HL-60/S4 treated with phorbol 12-myristate 13-acetate at 8.2 ng/mL for 4 days and 3 days (cell line): ENCODE results near the gene NPAS2.

Source experiments
- in situ Hi-C: fragments of 300-500 bp; cut with MboI; formaldehyde crosslinking; loops from 2 replicates; pipeline ENCODE4 v1.15.0; 2022; ENCODE audit warnings: low sequenced_read_pairs

Gene NPAS2

GRCh38 chr2:100793982-100794381, 26.0 kb upstream of the NPAS2 start:
- in situ Hi-C loops, result no loop called here

- in situ Hi-C loops, result no loop called here
Measured at GRCh38 chr2:100796499-100797100, 23.3 kb upstream of the NPAS2 start.

GRCh38 chr2:100799686-100800085, 20.3 kb upstream of the NPAS2 start:
- in situ Hi-C loops, result no loop called here

- in situ Hi-C loops, result no loop called here
Measured at GRCh38 chr2:100800915-100801314, 19.0 kb upstream of the NPAS2 start.

- in situ Hi-C loops, result no loop called here
Measured at GRCh38 chr2:100801402-100801801, 18.5 kb upstream of the NPAS2 start.

GRCh38 chr2:100802066-100802465, 17.9 kb upstream of the NPAS2 start:
- in situ Hi-C loops, result no loop called here

- in situ Hi-C loops, result no loop called here
Measured at GRCh38 chr2:100803334-100803733, 16.6 kb upstream of the NPAS2 start.

GRCh38 chr2:100806550-100806949, 13.4 kb upstream of the NPAS2 start:
- in situ Hi-C loops, result no loop called here

GRCh38 chr2:100807707-100808106, 12.2 kb upstream of the NPAS2 start:
- in situ Hi-C loops, result no loop called here

GRCh38 chr2:100808582-100808981, 11.4 kb upstream of the NPAS2 start:
- in situ Hi-C loops, result no loop called here

- in situ Hi-C loops, result no loop called here
Measured at GRCh38 chr2:100809506-100809905, 10.4 kb upstream of the NPAS2 start.

GRCh38 chr2:100810603-100811145, 9.3 kb upstream of the NPAS2 start:
- in situ Hi-C loops, result no loop called here

GRCh38 chr2:100812116-100812515, 7.8 kb upstream of the NPAS2 start:
- in situ Hi-C loops, result no loop called here

- in situ Hi-C loops, result no loop called here
Measured at GRCh38 chr2:100812573-100812972, 7.4 kb upstream of the NPAS2 start.

- in situ Hi-C loops, result no loop called here
Measured at GRCh38 chr2:100813527-100813926, 6.4 kb upstream of the NPAS2 start.

GRCh38 chr2:100814043-100814442, 5.9 kb upstream of the NPAS2 start:
- in situ Hi-C loops, result no loop called here

GRCh38 chr2:100814453-100814852, 5.5 kb upstream of the NPAS2 start:
- in situ Hi-C loops, result no loop called here

- in situ Hi-C loops, result no loop called here
Measured at GRCh38 chr2:100817388-100817985, 2.5 kb upstream of the NPAS2 start.

GRCh38 chr2:100818003-100818605, 1.8 kb upstream of the NPAS2 start:
- in situ Hi-C loops, result no loop called here

- in situ Hi-C loops, result no loop called here
Measured at GRCh38 chr2:100818606-100819369, 1.2 kb upstream of the NPAS2 start.

- in situ Hi-C loops, result no loop called here
Measured at GRCh38 chr2:100820273-100820522, 259 bp downstream of the NPAS2 start.
